Suprapubic skin (tissue), 4 donors: ENCODE data around the gene CADM2. TPM values are rescaled to one million over a fixed set of nuclear protein-coding genes. Genes with fewer than 3 reads are reported as not detected.

Experiments
- DNase-seq, 2 donors: peaks; one replicate each; pipeline ENCODE4 v3.0.0-alpha.2; 2019; ENCODE audit warnings: low spot score in 2 of 2
- H3K27ac ChIP-seq: fragments of 200-600 bp; sonication (generic); one replicate; pipeline ENCODE4 v1.5.1; 2019
- H3K27me3 ChIP-seq: fragments of 200-600 bp; sonication (generic); one replicate; pipeline ENCODE4 v1.5.1; 2019
- H3K36me3 ChIP-seq: fragments of 200-600 bp; sonication (generic); one replicate; pipeline ENCODE4 v1.5.1; 2019
- H3K4me1 ChIP-seq: fragments of 200-600 bp; sonication (generic); one replicate; pipeline ENCODE4 v1.5.1; 2019
- H3K4me3 ChIP-seq: fragments of 200-600 bp; sonication (generic); one replicate; pipeline ENCODE4 v1.5.1; 2019; ENCODE audit warnings: mild to moderate bottlenecking
- H3K9me3 ChIP-seq: fragments of 200-600 bp; sonication (generic); one replicate; pipeline ENCODE4 v1.5.1; 2019
- CTCF ChIP-seq, 2 donors: fragments of 200-600 bp in 1 of 2; fragments of 450-650 bp in 1 of 2; sonication (generic) in 1 of 2; IDR thresholded peaks; one replicate each; pipeline ENCODE4 v1.5.1; 2016 to 2019; ENCODE audit warnings: antibody characterized with exemption in 2 of 2, mild to moderate bottlenecking in 1 of 2, moderate library complexity in 1 of 2
- EP300 ChIP-seq: sonication (generic); formaldehyde crosslinking; IDR thresholded peaks from one replicate; pipeline ENCODE4 v1.6.1; 2017; ENCODE audit warnings: antibody characterized with exemption
- POLR2A ChIP-seq, 2 donors: fragments of 450-650 bp; IDR thresholded peaks; one replicate each; pipeline ENCODE4 v1.6.1; 2017; ENCODE audit warnings: antibody characterized with exemption in 2 of 2, mild to moderate bottlenecking in 2 of 2, moderate library complexity in 2 of 2
- POLR2AphosphoS5 ChIP-seq, 3 donors: sonication (generic); formaldehyde crosslinking; IDR thresholded peaks; one replicate each; pipeline ENCODE4 v1.6.1; 2017; ENCODE audit warnings: antibody characterized with exemption in 3 of 3
- WGBS: methylation state at CpG from one replicate; pipeline ENCODE4 v1.1.5; 2018; 5-methylcytosine and 5-hydroxymethylcytosine counted together
- total RNA-seq, 4 donors: library from RNA; depleted of rRNA; stranded (reverse); fragments of >200 nt; gene quantifications; one replicate each; pipeline ENCODE4 v1.1.0, GENCODE V29; 2016

The CADM2 gene
- total RNA-seq, 4 donors from 2014 or later, result 0.68 to 2.8 (median 1.4) TPM

GRCh38 chr3:85930718-85931117 lies 971.9 kb downstream of the CADM2 start:
- Histone ChIP-seq H3K27ac (no peak overlapping the region), H3K27me3 (no peaks in the 10 kb centered on the region), H3K36me3 (no peaks in the 10 kb centered on the region), H3K4me1 (no peaks in the 10 kb centered on the region), H3K9me3 (no peaks in the 10 kb centered on the region), H3K4me3 (no peak overlapping the region)
- WGBS, result 90% methylated on average over 1 of the region's 1 CpG
- TF ChIP-seq CTCF (IDR thresholded peaks at IDR 0.05), result no peak
- TF ChIP-seq EP300, result no peak
- no peak for TF ChIP-seq POLR2AphosphoS5 (IDR thresholded peaks at IDR 0.05)
- TF ChIP-seq POLR2A (IDR thresholded peaks at IDR 0.05), result no peak
- no peak for DNase-seq

GRCh38 chr3:85933326-85933725 lies 974.5 kb downstream of the CADM2 start:
- H3K4me3 ChIP-seq, result no peak overlapping the region
- H3K27me3 ChIP-seq, result no peaks in the 10 kb centered on the region
- no peak overlapping the region for H3K27ac ChIP-seq
- DNase-seq, result no peak
- H3K36me3 ChIP-seq, result no peaks in the 10 kb centered on the region
- H3K4me1 ChIP-seq, result no peaks in the 10 kb centered on the region
- 70% methylated on average over 5 of the region's 5 CpGs for WGBS
- TF ChIP-seq EP300 (no peak), CTCF (IDR thresholded peaks at IDR 0.05) (no peak), POLR2AphosphoS5 (IDR thresholded peaks at IDR 0.05) (no peak), POLR2A (IDR thresholded peaks at IDR 0.05) (no peak)
- H3K9me3 ChIP-seq, result no peaks in the 10 kb centered on the region

GRCh38 chr3:85935171-85935570 lies 976.4 kb downstream of the CADM2 start:
- H3K27me3 ChIP-seq, result no peaks in the 10 kb centered on the region
- TF ChIP-seq POLR2A (IDR thresholded peaks at IDR 0.05) (no peak), EP300 (no peak), CTCF (IDR thresholded peaks at IDR 0.05) (no peak), POLR2AphosphoS5 (IDR thresholded peaks at IDR 0.05) (no peak)
- no peaks in the 10 kb centered on the region for H3K36me3 ChIP-seq
- H3K4me3 ChIP-seq, result no peak overlapping the region
- WGBS, result 89% methylated on average over 1 of the region's 1 CpG
- H3K4me1 ChIP-seq, result no peaks in the 10 kb centered on the region
- DNase-seq, result no peak
- H3K9me3 ChIP-seq, result no peaks in the 10 kb centered on the region
- H3K27ac ChIP-seq, result no peak overlapping the region

GRCh38 chr3:85939074-85939482 lies 980.3 kb downstream of the CADM2 start:
- Histone ChIP-seq H3K4me3 (no peak overlapping the region), H3K27ac (no peak overlapping the region), H3K27me3 (no peaks in the 10 kb centered on the region), H3K36me3 (no peaks in the 10 kb centered on the region), H3K4me1 (no peaks in the 10 kb centered on the region), H3K9me3 (no peaks in the 10 kb centered on the region)
- 15% methylated on average over 3 of the region's 3 CpGs for WGBS
- TF ChIP-seq EP300 (no peak), POLR2A (IDR thresholded peaks at IDR 0.05) (no peak), POLR2AphosphoS5 (IDR thresholded peaks at IDR 0.05) (no peak), CTCF (IDR thresholded peaks at IDR 0.05) (no peak)
- DNase-seq, result no peak

- TF ChIP-seq POLR2AphosphoS5 (IDR thresholded peaks at IDR 0.05), result no peak
- no peak for TF ChIP-seq CTCF (IDR thresholded peaks at IDR 0.05)
- TF ChIP-seq EP300, result no peak
- no peak for TF ChIP-seq POLR2A (IDR thresholded peaks at IDR 0.05)
- no peak overlapping the region for H3K4me3 ChIP-seq
- 91% methylated on average over 1 of the region's 1 CpG for WGBS
- H3K9me3 ChIP-seq, result no peaks in the 10 kb centered on the region
- H3K36me3 ChIP-seq, result no peaks in the 10 kb centered on the region
- H3K27ac ChIP-seq, result no peak overlapping the region
- no peaks in the 10 kb centered on the region for H3K27me3 ChIP-seq
- no peaks in the 10 kb centered on the region for H3K4me1 ChIP-seq
- no peak for DNase-seq
These were observed 991.6 kb downstream of the CADM2 start for GRCh38 chr3:85950435-85950834.
